ENCODE data around the gene TCAF1. TPM values are rescaled to one million over a fixed set of nuclear protein-coding genes. Genes with fewer than 3 reads are reported as not detected.

TCAF1 gene, protein sequence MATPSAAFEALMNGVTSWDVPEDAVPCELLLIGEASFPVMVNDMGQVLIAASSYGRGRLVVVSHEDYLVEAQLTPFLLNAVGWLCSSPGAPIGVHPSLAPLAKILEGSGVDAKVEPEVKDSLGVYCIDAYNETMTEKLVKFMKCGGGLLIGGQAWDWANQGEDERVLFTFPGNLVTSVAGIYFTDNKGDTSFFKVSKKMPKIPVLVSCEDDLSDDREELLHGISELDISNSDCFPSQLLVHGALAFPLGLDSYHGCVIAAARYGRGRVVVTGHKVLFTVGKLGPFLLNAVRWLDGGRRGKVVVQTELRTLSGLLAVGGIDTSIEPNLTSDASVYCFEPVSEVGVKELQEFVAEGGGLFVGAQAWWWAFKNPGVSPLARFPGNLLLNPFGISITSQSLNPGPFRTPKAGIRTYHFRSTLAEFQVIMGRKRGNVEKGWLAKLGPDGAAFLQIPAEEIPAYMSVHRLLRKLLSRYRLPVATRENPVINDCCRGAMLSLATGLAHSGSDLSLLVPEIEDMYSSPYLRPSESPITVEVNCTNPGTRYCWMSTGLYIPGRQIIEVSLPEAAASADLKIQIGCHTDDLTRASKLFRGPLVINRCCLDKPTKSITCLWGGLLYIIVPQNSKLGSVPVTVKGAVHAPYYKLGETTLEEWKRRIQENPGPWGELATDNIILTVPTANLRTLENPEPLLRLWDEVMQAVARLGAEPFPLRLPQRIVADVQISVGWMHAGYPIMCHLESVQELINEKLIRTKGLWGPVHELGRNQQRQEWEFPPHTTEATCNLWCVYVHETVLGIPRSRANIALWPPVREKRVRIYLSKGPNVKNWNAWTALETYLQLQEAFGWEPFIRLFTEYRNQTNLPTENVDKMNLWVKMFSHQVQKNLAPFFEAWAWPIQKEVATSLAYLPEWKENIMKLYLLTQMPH
- total RNA-seq, result 66.5 and 91.9 TPM in 2 replicates

DNA sequence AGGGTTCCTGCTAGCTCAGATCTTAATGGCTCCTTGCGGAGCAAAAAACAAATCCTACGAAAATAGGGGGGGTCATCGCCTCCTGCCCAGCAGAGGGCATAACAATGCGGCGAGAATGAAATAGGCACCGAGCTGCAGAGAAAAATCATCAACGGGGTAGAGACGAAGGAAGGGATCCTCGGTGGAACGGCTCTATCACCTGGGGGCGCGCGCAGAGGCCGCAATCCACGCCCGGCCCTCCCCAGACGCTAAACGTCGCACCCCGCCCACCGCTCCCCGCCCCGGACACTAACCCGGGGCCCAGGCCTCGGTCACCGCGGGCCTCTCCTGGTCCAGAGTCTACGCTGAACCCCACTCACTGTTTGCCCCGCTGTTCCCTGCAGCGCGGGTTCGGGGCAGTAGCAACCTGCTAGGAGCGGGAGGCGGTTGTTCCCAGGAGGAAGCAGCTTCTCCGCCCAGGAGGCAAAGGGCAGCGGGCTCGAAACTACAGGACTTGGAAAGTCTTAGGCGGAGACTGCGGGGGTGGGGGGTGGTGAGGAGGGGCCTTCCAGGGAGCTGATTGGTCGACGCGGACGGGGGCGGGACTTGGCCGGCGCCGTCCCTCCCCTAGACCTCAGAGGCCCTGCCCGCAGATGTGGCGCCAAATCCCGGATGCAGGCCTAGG is at the start of gene TCAF1:
Gene TCAF1 (minus strand): TSS at position 509 of the 664 bp plus-strand sequence. CDS start 25,568 bp downstream, outside the sequence.
- DNase-seq (ENCODE audit: low read depth), result peak; percentile 84

DNA sequence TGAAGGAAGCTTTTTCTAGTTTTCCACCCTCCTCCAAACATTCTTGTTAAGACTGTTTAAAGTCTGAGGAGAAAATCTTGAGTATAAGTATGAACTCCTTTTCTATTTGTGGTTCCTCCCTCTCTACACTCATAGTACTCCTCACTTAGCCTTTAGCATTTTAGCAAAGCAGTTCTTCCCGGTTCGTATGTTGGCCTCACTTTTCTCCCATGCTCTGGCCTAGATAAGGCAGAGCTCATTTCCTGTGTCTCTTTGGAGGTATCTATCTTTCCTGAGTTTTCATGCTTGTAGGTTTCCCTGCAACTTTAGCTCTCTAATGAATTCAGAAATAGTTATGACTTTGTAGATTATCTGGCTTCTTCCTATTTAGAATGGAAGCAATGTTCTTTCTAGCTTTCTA is 46.8 kb upstream of the TCAF1 start:
- no peak for DNase-seq (ENCODE audit: low read depth)

DNA sequence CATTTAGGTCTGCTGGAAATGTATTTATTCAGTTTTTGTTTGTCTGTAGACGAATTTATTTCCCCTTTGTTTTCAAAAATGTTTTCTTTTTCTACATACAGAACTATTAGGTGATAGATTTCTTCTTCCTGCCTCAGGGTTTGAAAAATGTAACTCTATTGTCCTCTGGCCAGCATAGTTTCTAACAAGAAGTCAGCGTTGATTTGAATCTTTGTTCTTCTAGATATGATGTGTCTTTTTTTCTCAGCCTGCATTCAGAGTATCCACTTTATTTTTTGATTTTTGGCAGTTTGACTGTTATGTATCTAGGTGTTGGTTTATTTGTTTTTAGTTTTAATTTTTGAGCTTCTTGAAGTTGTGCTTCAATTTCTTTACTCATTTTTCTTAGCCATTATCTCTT is 45.1 kb upstream of the TCAF1 start:
- no peak for DNase-seq (ENCODE audit: low read depth)

DNA sequence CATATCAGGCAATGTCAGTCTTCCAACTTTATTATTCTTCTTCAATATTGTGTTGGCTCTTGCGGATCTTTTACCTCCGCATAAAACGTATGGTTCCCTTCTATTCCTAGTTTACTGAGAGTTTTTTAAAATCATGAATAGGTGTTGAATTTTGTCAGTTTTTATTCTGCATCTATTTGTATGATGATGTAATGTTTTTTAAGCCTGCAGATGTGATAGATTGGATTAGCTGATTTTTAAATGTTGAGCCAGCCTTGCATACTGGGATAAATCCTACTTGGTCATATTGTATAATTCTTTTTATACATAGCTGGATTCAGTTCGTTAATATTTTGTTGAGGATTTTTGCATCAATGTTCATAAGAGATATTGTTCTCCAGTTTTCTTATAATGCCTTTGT is 43.4 kb upstream of the TCAF1 start:
- DNase-seq (ENCODE audit: low read depth), result no peak

DNA sequence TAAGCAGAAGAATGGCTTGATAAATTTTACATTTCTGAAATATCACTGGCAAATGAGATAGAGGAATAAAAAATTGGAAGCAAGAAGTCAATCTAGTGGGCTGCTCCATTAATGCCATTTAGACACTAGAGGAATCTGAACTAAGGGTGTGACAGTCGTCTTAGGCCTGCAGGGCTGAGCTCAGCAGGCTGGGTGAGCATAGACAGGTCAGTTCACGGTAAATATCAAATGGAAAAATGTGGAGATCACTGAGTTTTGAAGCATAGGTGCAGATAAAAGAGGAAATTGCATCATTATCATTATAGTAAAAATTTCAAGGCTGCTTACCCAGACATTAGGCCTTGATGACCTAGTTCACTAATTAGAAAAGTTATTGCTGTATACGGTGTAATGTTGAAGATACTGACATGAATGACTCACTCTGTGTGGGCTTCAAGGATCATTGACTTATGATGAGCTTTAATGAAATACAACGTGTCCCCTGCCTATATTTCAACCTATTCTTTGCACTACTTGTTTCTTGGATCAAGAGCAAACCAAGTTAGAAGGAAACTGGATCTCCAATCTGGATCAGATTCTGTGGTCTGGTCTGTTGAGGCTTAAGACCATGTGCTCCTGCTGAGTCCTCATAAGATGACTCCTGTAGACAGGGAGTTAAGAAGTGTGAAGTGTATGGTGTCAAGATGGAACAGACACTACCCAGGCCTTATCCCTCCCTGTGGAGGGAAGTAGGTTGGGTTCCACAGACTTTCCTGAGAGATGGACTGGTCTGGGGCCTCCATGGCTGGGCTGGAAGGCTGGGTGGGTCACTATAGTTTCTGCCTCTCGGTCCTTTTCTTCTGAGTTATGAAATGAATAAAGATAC is 36.6 kb upstream of the TCAF1 start:
- DNase-seq (ENCODE audit: low read depth), result peak; percentile 11

DNA sequence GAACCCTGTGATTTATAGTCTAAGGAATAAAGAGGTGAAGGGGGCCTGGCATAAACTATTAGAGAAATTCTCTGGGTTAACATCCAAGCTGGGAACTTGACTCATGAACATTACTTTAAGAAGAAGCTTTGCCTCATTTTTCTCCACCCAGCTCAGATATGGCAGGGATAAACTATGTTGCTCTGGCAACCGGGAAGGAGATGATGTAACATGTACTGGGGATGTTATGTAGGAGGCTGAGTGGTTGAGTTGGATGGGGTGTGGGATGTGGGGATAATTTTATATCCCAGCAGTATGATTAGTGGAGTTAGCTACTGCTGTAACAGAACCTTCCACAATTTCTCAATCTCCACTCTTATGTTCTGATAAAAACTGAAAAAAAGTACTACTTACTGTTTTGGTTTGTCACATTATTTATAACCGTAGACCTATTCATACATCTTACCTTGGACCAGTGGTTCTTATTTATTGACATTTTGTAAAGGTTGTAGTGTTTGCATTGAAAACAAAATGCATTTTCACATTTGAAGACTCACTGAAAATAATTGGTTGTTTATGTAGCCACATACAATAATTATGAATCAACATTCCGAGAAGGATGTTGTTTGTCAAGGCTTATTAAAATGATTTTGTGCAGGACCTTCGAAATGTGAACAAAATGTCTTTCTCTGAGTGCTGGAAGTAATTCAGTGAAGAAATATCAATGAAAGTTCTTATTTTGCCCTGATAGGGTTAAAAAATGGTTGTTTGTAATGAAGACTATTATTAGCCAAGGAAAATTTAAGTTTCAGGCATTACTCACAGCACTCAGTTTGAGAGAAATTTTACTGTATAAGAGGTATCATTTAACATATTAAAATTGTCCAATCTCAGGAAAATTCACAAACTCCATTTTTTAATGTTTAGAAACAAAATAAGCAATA is 34.4 kb upstream of the TCAF1 start:
- DNase-seq (ENCODE audit: low read depth), result no peak

DNA sequence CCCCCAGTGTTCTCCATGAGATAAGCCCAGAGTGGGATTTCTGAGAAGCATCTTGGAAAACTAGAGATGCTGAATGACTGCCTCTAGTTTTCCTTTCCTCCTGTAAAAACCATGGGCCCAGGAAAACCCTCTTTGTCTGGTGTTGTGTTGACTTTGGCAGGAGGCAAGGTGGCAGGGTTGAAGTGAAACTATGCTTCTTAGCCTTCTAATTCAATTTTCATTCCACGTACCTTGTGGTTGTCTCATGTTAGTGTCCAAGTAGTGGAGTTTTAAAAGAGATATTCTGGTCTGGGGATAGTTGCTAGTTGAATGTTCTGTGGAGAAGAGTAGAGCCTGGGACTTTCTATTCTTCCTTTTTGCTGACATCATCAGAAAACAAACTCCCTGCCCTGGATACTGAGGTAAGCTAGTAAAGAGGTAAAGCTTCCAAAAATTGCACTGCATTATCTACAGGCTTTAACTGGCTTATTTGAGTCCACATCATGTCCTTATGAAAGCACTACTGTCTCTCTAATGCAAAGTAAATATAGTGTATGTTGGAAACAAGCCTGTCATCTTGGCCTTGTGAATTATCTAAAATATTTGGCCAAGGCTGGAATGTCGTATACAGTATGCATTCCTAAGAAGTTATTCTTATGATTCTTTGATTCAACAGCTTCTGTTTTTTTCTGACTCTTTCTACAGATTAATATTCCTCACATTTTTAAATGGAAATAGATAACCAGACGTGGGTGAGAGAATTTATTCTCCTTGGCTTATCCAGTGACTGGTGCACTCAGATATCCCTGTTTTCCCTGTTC is 32.8 kb upstream of the TCAF1 start, which contains the start of gene OR2F2:
Gene OR2F2 (plus strand): TSS at position 708 of the 800 bp plus-strand sequence. CDS start 0 bp downstream, at position 708.
- no peak for DNase-seq (ENCODE audit: low read depth)

DNA sequence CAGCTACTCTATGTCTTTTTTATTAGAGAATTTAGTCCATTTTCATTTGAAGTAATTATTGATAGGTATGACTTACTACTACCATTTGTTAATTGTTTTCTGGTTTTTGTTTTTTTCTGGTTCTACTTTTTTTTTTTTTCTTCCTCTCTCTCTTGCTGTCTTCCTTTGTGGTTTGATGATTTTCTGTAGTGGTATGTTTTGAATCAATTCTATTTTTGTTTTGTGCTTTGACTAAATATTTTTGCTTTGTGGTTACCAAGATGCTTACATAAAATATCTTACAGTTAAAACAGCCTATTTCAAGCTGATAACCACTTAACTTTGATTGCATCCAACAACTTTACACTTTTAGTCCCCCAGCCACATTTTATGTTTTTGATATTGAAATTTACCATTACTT is 29.8 kb upstream of the TCAF1 start:
- no peak for DNase-seq (ENCODE audit: low read depth)

DNA sequence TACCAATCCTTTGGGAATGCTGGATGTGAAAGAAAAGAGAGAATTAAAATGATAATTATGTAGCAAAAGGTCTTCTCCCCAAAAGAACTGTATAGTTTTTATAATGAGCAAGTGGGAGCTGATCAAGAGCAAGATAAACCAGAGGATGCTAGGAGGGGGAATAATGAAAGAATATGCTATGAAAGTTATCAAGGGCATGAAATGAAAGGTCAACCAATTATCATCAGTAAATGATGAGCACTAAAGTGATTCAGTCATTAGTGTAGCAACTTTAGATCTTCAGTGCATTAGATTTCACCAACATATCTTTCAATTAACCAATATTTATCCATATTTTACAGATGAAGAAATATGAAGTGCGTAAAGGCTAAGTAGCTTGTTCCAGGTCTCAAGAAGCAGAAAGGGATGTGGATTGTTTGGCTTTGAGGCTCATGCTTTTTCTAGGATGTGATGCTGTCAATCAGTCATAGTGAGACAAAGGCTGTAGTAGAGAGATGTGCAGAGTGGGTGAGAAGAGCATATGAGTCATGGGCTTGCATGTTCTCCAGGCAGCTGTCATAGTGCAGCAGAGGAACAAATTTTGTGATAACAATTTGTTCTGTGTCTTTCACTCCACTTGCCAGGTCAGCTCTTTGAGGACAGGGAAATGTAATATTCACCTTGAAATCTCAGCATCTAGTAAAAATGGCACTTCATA is 27.4 kb upstream of the TCAF1 start:
- DNase-seq (ENCODE audit: low read depth), result peak; percentile 12

DNA sequence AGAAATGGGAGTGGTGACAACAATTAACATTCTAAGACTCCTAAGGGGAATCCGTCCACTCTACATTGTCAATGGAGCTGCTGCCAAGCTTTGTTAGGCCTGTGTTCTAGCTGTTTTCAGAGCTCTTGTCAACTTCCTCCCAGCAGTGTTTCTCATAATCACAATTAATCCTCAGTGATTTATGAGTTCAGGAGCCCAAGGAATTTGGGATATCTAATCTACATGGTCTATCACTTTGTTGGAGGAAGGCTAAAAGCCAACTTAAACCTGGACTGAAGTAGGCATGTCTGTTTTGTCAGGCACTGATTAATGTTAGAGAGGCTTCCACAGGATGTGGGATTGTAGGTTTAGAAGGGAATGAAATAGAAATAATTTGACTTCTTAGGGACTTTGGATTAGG is 22.9 kb upstream of the TCAF1 start:
- no peak for DNase-seq (ENCODE audit: low read depth)

DNA sequence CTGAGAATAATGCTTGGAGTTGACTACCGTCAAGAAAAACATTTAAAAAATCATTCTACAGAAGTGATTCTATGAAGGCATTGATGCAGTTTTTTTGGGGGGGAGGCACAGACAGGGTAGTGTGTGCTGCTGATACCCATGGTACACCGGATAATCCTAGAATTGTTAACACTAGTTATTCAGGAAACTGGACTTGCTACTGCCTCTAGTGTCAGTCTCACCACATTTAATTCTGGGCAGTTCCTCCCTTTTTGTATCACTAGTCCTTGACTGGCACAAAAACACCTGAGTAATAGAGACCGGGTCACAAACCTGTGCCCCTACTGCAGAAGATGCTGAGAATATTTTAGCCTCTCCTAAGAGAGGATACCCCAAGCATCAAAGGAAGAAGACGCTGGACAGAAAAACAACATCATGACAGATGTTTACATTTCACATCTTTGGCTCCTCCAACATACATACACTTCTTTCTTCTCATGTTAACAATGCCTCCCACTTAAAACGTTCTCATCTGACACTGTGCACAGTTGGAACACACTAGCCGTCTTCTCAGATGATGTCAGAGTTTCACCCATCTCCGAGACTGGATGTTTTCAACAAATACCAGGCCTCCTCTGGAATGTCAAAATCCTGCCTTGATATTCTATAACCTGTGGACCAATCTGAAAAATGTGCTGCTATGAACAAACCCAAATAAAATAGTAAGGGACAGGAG is 13.1 kb upstream of the TCAF1 start:
- DNase-seq (ENCODE audit: low read depth), result no peak

DNA sequence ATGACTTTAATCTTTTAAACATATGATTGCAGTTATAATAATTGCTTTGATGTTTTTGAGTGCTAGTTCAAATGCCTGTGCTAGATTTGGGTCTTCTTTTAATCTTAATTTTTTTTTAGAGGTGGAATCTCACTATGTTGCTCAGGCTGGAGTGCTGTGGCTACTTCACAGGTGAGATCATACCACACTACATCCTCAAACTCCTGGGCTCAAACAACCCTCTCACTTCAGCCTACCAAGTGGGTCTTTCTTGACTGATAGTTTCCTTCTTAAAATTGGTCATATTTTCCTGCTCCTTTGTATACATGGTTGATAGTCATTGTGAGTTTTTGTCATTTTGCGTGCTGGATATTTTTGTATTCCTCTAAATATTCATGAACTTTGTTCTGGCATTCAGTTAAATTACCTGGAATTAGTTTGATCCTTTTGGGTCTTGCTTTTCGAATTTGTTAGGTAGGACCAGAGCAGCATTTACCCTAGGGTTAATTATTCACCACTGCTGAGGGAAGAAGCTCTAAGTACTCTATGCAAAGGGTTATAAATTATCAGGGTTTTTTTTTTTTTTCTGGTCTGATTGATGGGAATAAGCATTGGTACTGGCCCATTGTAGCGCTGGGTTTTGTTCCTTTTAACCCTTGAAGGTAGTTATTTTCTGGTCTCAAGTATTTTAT is 12.1 kb upstream of the TCAF1 start:
- DNase-seq (ENCODE audit: low read depth), result no peak

DNA sequence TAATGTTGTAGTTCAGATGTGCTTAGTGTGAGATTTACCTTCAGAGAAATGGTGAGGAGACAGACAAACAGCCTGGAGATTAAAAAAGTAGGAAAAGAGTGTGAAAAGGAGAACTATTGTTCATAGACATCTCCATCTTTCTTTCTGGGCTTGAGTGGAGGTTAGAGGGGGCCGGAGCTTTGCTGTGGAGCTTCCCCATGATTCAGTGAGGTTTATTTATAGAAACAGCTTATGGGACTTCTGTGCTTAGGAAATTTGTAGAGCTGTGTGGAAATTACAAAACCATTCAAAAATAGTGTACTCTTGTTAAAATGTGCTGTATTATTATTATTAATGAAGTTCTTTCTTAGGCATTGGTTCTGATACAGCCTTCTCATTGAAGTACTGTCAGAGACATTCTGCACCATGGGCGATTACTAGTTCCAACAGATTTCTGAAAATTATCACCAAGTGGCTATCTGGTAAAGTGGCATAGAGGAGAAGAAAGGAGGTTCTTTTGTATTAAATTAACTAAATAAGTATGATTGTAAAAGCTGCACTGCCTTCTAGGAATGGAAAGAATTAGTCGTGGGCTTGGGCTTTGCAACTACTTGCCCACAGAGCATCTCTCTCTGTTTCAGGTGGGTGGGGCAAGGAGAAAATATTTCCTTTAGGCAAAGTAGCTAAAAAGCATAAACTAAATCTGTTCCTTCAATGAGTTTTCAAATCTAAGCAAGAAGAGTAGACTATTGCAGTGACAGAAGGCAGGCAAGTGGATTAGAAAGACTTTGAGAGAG is 8.7 kb upstream of the TCAF1 start:
- no peak for DNase-seq (ENCODE audit: low read depth)

DNA sequence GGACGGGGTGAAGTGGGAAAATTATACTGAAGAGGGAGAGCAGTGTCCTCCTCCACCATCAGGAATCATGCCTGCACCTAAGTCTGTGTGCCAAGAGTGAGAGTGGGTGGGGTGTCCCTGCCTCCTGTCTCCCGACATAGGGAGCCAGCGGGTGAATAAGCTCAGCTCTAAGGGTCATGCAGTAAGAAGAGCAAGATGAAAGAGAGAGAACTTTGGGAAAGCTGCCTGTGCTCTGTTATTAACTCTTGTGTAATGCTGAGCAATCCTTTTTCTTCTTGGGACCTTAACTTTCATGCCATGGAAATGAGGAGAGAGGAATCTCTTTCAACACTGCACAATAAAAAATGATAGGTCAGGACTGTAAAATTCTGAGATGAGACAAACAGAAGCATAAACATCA is 7.9 kb upstream of the TCAF1 start:
- DNase-seq (ENCODE audit: low read depth), result no peak

DNA sequence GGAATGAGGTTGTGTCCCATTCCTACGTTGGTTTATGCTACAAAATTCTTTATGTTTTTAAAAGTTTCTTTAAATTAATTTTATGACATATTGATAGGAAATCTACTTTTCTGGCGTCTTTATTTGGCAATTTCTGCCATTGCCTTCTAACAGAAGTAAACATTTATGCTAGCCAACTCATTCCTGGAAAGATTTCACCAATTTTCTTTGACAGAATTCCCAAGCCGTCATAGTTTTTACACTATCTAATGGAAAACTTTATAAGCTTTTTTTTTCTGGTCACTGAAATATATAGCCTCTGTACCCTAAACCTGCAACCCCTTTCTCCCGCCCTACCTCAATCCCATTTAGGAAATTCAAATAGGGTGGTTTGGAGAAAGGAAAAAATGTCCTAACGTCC is 6.1 kb upstream of the TCAF1 start:
- DNase-seq (ENCODE audit: low read depth), result no peak

DNA sequence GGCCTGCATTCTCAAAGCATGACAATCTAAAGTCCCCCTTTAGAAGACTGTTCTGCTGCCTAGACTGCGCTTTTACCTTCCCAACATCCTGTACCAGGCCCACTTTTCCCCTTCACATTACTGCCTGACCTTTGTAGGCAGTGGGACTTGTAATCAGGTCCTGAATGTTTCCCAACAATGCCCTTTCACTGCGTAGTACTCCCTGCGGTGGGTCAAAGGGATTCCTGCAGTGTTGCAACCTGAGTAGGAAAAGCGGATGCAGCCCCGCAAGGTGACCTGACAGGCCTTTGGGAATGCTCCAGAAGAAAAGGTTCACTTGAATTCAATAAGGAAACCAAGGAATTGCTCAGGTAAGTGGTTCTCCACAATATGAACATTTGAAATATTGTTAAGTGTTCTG is 4.9 kb upstream of the TCAF1 start:
- no peak for DNase-seq (ENCODE audit: low read depth)

DNA sequence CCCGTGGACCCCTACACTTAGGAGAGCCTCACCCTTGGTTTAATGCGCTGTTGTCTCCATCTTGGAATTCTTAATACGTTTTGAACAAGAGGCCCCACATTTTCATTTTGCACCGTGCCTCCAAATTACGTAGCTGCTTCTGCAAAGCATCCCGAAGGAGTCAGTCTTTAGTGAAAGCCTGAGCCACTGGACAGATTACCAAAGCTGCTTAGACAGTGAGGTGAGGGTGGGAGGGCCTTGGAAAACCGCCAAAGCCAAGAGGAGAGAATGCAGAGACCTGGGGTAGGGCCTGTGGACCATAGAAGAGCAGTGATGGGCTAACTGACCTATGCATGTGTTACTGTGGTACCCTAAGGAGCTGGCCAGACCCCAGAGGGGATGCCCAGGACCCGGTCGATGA is 4.2 kb upstream of the TCAF1 start:
- DNase-seq (ENCODE audit: low read depth), result no peak
